ENCODE measurements around the gene LIPE. TPM values are rescaled to one million over a fixed set of nuclear protein-coding genes. Genes with fewer than 3 reads are reported as not detected.

LIPE gene
- polyA plus RNA-seq, 1 donor (not counting 4 experiments of a cell fraction or from before 2014, with no cell fraction given): 6.1 TPM

GRCh38 chr19:42368765-42369164 is 58.4 kb downstream of the LIPE start:
- Histone ChIP-seq H3K27ac (ENCODE audit: control insufficient read depth, insufficient read depth, low read length) (no peak overlapping the region), H3K4me3 (ENCODE audit: control insufficient read depth in 2 of 3, extremely low read depth in 1 of 3, insufficient read depth in 2 of 3, low read depth in 1 of 3, low read length in 3 of 3) (no peak overlapping the region), H3K27me3 (ENCODE audit: control insufficient read depth, extremely low read depth, insufficient read depth, low read length) (no peaks in the 10 kb centered on the region), H2AFZ (ENCODE audit: control insufficient read depth, low read length) (no peak overlapping the region), H3K4me1 (ENCODE audit: control insufficient read depth, extremely low read depth, insufficient read depth, low read length) (no peaks in the 10 kb centered on the region), H4K20me1 (ENCODE audit: control insufficient read depth, extremely low read depth, insufficient read depth, low read length) (no peaks in the 10 kb centered on the region), H3K9ac (ENCODE audit: control insufficient read depth, extremely low read depth, insufficient read depth, low read length) (no peak overlapping the region), H3K9me1 (ENCODE audit: control insufficient read depth, extremely low read depth, insufficient read depth, low read length) (no peaks in the 10 kb centered on the region), H3K36me3 (ENCODE audit: control insufficient read depth in 2 of 2, extremely low read depth in 1 of 2, insufficient read depth in 2 of 2, low read length in 2 of 2) (peaks cover 0 to 5% of the 10 kb centered on the region in 2 experiments), H3K79me2 (ENCODE audit: control insufficient read depth, insufficient read depth, low read length) (no peaks in the 10 kb centered on the region), H3K4me2 (ENCODE audit: control insufficient read depth, extremely low read depth, insufficient read depth, low read depth, low read length) (no peak overlapping the region), H3K9me3 (ENCODE audit: control insufficient read depth, low read depth, low read length) (no peaks in the 10 kb centered on the region)
- DNase-seq (ENCODE audit: low read depth, low spot score) (no peak), FAIRE-seq (no peak)
- dilution Hi-C loops (cut with MboI; ENCODE audit: extremely low pct_ligation_motif_present, low sequenced_read_pairs): no loop called here
- TF ChIP-seq CTCF (optimal IDR thresholded peaks at IDR 0.05 in 1 of 3, IDR thresholded peaks at IDR 0.05 in 1 of 3, conservative IDR thresholded peaks at IDR 0.05 in 1 of 3; ENCODE audit: extremely low read depth in 1 of 3, insufficient read depth in 2 of 3, low read length in 3 of 3): no peak
- no peak for TF ChIP-seq EZH2 (IDR thresholded peaks at IDR 0.05; ENCODE audit: low read length)

GRCh38 chr19:42368360-42368759 is 58.8 kb downstream of the LIPE start:
- FAIRE-seq: no peak
- no peak overlapping the region for H3K4me2 ChIP-seq (ENCODE audit: control insufficient read depth, extremely low read depth, insufficient read depth, low read depth, low read length)
- H4K20me1 ChIP-seq (ENCODE audit: control insufficient read depth, extremely low read depth, insufficient read depth, low read length): no peaks in the 10 kb centered on the region
- no peaks in the 10 kb centered on the region for H3K4me1 ChIP-seq (ENCODE audit: control insufficient read depth, extremely low read depth, insufficient read depth, low read length)
- TF ChIP-seq EZH2 (IDR thresholded peaks at IDR 0.05; ENCODE audit: low read length): no peak
- no peak for TF ChIP-seq CTCF (optimal IDR thresholded peaks at IDR 0.05 in 1 of 3, IDR thresholded peaks at IDR 0.05 in 1 of 3, conservative IDR thresholded peaks at IDR 0.05 in 1 of 3; ENCODE audit: extremely low read depth in 1 of 3, insufficient read depth in 2 of 3, low read length in 3 of 3)
- no peak overlapping the region for H3K4me3 ChIP-seq (ENCODE audit: control insufficient read depth in 2 of 3, extremely low read depth in 1 of 3, insufficient read depth in 2 of 3, low read depth in 1 of 3, low read length in 3 of 3)
- no peak overlapping the region for H3K9ac ChIP-seq (ENCODE audit: control insufficient read depth, extremely low read depth, insufficient read depth, low read length)
- H3K27me3 ChIP-seq (ENCODE audit: control insufficient read depth, extremely low read depth, insufficient read depth, low read length): no peaks in the 10 kb centered on the region
- dilution Hi-C loops (cut with MboI; ENCODE audit: extremely low pct_ligation_motif_present, low sequenced_read_pairs): no loop called here
- no peak overlapping the region for H2AFZ ChIP-seq (ENCODE audit: control insufficient read depth, low read length)
- peaks cover 0 to 5% of the 10 kb centered on the region in 2 experiments for H3K36me3 ChIP-seq (ENCODE audit: control insufficient read depth in 2 of 2, extremely low read depth in 1 of 2, insufficient read depth in 2 of 2, low read length in 2 of 2)
- no peaks in the 10 kb centered on the region for H3K79me2 ChIP-seq (ENCODE audit: control insufficient read depth, insufficient read depth, low read length)
- H3K9me3 ChIP-seq (ENCODE audit: control insufficient read depth, low read depth, low read length): no peaks in the 10 kb centered on the region
- no peak overlapping the region for H3K27ac ChIP-seq (ENCODE audit: control insufficient read depth, insufficient read depth, low read length)
- no peaks in the 10 kb centered on the region for H3K9me1 ChIP-seq (ENCODE audit: control insufficient read depth, extremely low read depth, insufficient read depth, low read length)
- no peak for DNase-seq (ENCODE audit: low read depth, low spot score)

All from keratinocyte (primary cell).